Type B pancreatic cell (in vitro differentiated cells): ENCODE measurements around the gene COQ8B. TPM values are rescaled to one million over a fixed set of nuclear protein-coding genes. Genes with fewer than 3 reads are reported as not detected.

ENCODE experiments used
- DNase-seq: peaks from one replicate; pipeline ENCODE4 v3.0.0; 2021; ENCODE audit warnings: mixed read lengths; ENCODE audit not compliant: unreplicated experiment; ENCODE audit errors: extremely low spot score
- H3K27ac Mint-ChIP-seq: 2 replicates; pipeline ENCODE4 v1.8.0; 2021; ENCODE audit warnings: mild to moderate bottlenecking, mixed read lengths
- H3K27me3 Mint-ChIP-seq: 2 replicates; pipeline ENCODE4 v1.8.0; 2021; ENCODE audit warnings: mixed read lengths
- H3K36me3 Mint-ChIP-seq: 2 replicates; pipeline ENCODE4 v1.8.0; 2021; ENCODE audit warnings: mixed read lengths
- H3K4me1 Mint-ChIP-seq: one replicate; pipeline ENCODE4 v1.8.0; 2021; ENCODE audit warnings: mixed read lengths; ENCODE audit not compliant: unreplicated experiment
- H3K4me3 Mint-ChIP-seq: 2 replicates; pipeline ENCODE4 v1.8.0; 2021; ENCODE audit warnings: mild to moderate bottlenecking, mixed read lengths
- H3K9me3 Mint-ChIP-seq: 2 replicates; pipeline ENCODE4 v1.8.0; 2021; ENCODE audit warnings: mixed read lengths
- total RNA-seq: library from RNA; stranded (reverse); gene quantifications from 2 replicates; pipeline ENCODE4 v1.2.1, GENCODE V29; 2021; ENCODE audit warnings: low replicate concordance
- TF ChIP-seq, protein P1 (sequence below): fragments of 200-600 bp; sonication (generic); conservative IDR thresholded peaks from 2 replicates; pipeline ENCODE4 v1.5.0; 2021; ENCODE audit warnings: antibody characterized with exemption, mild to moderate bottlenecking

COQ8B gene
- total RNA-seq, 1 donor from 2014 or later = 48.4 TPM

DNA sequence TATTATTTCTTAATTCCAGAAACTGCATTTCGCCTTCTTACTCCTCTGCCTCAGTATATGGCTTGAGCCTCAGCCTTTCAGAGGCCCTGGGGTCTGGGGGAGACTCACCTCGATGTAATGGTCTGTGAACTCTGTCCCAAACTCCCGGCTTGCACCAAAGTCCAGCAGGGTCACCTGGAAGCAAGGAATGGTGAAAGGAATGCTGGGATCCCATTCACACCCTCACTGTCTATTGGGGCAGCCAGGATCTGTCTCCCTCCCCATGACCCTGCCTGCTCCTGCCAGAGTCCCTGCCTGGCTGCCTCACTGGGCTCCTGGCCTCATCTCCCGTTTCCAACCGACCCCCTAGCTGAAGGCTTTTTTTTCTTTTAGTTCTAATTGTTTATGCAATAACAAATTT, 20.8 kb downstream of the COQ8B start:
- Mint-ChIP-seq H3K4me1 (no peaks in the 10 kb centered on the region), H3K4me3 (no peak overlapping the region), H3K27ac (no peak overlapping the region), H3K27me3 (no peaks in the 10 kb centered on the region), H3K36me3 (peaks cover 3% of the 10 kb centered on the region), H3K9me3 (no peaks in the 10 kb centered on the region)
- DNase-seq = no peak
- TF ChIP-seq, protein P1, sequence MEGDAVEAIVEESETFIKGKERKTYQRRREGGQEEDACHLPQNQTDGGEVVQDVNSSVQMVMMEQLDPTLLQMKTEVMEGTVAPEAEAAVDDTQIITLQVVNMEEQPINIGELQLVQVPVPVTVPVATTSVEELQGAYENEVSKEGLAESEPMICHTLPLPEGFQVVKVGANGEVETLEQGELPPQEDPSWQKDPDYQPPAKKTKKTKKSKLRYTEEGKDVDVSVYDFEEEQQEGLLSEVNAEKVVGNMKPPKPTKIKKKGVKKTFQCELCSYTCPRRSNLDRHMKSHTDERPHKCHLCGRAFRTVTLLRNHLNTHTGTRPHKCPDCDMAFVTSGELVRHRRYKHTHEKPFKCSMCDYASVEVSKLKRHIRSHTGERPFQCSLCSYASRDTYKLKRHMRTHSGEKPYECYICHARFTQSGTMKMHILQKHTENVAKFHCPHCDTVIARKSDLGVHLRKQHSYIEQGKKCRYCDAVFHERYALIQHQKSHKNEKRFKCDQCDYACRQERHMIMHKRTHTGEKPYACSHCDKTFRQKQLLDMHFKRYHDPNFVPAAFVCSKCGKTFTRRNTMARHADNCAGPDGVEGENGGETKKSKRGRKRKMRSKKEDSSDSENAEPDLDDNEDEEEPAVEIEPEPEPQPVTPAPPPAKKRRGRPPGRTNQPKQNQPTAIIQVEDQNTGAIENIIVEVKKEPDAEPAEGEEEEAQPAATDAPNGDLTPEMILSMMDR = no peak

DNA sequence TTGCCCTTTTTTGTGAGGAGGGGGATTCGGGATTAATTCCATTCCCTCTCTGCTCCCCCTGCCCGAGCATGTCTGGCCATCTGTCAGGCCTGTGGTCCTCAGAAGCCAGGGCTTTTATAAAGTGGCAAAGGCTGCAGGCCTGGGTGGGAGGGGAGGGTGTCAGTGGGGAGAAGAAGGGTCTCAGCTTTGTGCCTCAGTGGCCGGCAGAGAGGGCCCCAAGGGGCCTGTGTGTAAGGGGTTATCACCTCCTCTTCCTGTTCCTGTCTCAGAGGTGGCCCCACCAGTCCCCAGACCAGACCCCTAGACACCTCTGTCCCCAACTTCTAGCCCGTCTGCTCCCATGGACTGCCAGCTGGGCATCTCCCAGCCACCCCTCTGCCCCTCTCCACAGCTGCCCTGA, 22.8 kb downstream of the COQ8B start:
- TF ChIP-seq, protein P1 = no peak
- Mint-ChIP-seq H3K36me3 (no peaks in the 10 kb centered on the region), H3K4me1 (no peaks in the 10 kb centered on the region), H3K9me3 (no peaks in the 10 kb centered on the region), H3K4me3 (no peak overlapping the region), H3K27ac (no peak overlapping the region), H3K27me3 (no peaks in the 10 kb centered on the region)
- DNase-seq = no peak

DNA sequence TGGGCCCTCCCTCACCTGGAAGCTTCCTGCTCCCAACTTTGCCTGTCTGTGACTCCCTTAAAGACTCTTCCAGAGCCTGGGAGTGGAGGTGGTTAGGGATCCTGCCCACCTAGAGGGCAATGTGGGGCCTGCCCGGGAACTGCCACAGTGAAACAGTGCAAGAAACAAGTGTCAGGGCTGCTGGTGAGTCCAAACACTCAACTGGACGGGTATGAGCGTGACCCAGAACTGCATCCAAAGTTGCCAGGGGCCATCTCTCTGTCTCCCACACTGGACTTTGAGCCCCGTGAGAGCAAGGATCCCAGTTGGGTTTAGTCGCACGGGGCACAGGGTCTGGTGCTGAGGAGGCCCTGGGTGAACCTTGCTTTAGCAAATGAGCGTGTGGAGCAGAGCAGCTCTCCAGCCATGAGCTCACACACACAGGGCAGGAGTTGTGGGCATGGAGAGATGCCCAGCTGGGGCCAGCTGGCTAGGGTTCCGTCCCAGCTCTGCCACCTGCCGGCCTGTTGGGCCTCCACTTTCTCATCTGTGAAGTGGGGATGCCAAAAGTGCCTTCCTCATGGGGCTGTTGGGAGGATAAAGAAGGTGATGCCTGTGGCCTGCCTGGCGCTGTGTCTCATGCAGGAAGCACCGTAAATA, 23.4 kb downstream of the COQ8B start:
- no peak overlapping the region for H3K27ac Mint-ChIP-seq
- TF ChIP-seq, protein P1 = no peak
- H3K4me3 Mint-ChIP-seq = no peak overlapping the region
- no peak for DNase-seq
- H3K36me3 Mint-ChIP-seq = no peaks in the 10 kb centered on the region
- no peaks in the 10 kb centered on the region for H3K27me3 Mint-ChIP-seq
- H3K9me3 Mint-ChIP-seq = no peaks in the 10 kb centered on the region
- no peaks in the 10 kb centered on the region for H3K4me1 Mint-ChIP-seq

DNA sequence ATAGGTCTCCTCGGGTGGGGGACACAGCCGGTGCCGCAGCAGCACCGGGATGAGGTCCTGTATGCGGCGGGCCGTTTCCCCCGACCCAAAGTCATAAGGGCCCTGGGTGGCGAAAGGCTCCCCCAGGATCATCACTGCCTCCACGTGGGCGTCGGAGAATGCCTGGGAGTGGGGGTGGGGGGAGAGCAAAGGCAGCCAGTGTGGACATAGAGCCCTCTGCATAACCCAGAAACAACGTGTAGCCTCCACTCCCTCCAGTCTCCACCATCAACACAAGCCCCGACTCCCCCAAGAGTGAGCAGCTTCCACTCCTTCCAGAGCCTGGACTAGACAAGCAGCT, 24.5 kb downstream of the COQ8B start:
- no peaks in the 10 kb centered on the region for H3K4me1 Mint-ChIP-seq
- no peak for DNase-seq
- TF ChIP-seq, protein P1 = no peak
- no peaks in the 10 kb centered on the region for H3K9me3 Mint-ChIP-seq
- no peaks in the 10 kb centered on the region for H3K36me3 Mint-ChIP-seq
- no peaks in the 10 kb centered on the region for H3K27me3 Mint-ChIP-seq
- peak overlapping the region; percentile 62 for H3K27ac Mint-ChIP-seq
- H3K4me3 Mint-ChIP-seq = peak overlapping the region; percentile 45

DNA sequence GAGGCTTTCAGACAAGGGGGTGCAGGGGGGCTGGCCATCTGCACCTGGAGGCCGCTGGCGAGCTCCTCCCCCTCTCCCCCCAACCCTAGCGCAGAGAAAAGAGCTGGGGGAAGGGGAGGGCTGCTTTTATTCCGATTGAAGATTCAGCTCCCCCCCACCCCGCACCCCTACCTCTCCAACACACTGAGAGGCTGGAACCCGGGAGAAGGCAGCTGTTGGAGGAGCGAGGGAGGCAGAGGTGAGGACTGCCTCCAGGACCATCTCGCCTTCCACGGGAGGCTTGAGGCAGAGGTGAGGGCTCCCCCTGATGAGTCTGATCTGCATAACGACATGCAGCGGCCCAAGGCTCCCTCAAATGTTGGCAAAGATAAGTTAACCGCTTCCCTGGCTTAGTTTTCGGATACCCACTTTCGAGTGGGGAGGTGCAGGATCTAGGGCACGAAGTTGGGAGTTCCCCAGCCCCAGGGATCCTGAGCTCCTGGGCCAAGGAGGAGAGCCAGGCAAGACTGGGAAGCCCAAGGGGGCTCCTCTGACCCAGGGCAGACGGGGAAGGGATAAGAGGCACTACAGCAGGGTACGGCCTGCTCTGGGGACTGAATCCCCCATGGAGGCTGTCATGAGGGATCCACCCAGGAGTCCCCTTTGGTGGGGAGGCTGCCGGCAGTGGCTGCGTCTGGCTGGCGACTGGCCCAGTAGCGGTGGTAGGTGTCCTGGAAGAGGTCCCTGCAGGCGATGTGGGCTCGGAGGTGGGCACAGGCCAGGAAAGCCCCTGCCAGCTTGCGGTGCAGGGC, 25.1 kb downstream of the COQ8B start:
- H3K4me3 Mint-ChIP-seq = peak overlapping the region; percentile 45
- no peak for DNase-seq
- TF ChIP-seq, protein P1 = no peak
- no peaks in the 10 kb centered on the region for H3K9me3 Mint-ChIP-seq
- H3K4me1 Mint-ChIP-seq = no peaks in the 10 kb centered on the region
- H3K27ac Mint-ChIP-seq = peak overlapping the region; percentile 56
- no peaks in the 10 kb centered on the region for H3K27me3 Mint-ChIP-seq
- H3K36me3 Mint-ChIP-seq = no peaks in the 10 kb centered on the region
